ENCODE results near the gene FYCO1.

FYCO1 gene

DNA sequence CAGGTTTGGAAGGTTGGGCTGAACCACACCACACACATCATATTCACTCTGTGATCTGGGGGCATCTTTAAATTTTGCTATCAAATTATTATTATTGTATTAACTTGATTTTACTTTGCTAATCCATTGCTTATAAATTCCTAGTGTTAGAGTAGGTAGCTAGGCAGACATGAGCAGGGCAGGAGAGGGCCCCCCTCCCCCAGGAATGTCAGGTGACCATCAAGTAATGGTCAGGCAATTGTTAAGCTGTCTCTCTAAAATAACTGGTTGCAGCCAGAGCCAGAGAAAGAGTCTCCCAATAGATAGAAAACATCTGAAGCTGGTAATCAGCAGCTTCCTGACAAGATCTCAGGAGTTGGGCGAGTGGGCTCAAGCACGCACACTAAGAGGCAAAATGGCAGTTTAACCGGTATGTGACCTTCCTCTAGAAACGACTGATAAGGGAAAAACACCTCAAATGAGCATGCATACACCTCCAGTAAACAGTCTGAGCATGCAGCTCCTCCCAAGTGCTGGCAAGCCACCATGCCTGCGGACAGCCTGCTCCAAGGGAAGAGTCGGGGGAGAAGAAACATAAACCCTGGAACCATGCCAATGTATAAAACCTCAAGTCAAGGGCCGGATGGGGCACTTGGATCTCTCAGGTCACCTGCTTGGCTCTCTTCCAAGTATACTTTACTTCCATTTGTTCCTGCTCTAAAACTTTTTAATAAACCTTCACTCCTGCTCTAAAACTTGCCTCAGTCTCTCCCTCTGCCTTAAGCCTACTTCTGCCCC, 55.4 kb downstream of the FYCO1 start:
- no peak for FAIRE-seq

DNA sequence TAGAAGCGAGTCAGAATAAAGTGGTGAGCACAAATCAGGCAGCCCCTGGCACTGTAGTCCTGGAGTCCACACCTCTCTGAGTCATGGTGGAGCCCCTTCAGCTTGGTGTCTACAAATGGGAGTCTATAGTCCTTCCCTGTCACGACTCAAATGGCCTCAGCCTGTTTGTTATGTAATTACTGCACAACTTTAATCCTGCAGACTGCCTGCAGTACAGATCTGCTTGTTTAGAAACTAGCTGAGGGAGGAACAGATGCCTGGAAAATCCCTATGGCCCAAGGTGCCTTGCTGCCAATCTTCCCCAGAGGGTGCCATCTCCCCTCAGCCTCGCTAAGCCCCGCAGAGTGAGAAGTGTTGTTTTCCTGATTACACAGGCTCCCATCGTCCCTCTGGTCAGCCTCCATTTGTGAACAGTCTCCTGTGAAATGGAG, 56.3 kb downstream of the FYCO1 start:
- FAIRE-seq, result no peak

DNA sequence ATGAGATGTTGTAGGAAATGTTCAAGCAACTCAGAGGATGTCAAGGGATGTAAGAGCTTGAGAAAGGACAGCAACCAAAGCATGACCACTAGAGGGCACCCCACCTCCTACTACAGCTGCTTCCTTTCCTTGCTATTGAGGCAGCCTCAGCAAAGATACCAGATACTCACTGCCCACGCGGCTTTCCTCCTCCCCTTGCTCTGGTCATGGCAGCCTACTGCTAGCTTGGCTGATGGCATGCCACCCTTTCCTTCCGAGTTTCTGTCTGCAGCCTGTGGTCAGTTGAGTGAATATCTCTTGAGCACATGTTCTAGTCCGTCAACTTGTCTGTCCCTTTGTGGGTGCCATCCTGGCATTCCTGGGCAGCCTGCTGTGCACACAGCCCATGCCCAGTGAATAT, 56.8 kb downstream of the FYCO1 start:
- FAIRE-seq, result no peak

DNA sequence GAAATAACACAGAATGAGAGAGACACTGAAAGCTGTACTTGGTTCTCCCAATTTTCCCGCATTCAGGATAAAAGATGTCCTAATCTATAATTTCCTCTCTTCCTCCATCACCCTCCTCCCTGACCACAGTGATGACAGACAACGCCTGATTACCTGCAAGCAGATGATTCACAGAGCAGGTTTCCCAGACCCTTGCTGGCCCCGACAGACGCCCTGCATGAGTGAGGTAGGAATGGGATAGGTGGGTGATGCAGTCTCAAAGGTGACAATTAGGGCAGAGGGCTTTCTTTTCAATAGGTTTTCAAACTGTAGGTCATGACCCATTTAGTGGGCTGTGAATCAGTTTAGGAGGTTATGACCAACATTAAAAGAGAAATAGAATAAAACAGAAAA, 57.6 kb downstream of the FYCO1 start:
- no peak for FAIRE-seq

DNA sequence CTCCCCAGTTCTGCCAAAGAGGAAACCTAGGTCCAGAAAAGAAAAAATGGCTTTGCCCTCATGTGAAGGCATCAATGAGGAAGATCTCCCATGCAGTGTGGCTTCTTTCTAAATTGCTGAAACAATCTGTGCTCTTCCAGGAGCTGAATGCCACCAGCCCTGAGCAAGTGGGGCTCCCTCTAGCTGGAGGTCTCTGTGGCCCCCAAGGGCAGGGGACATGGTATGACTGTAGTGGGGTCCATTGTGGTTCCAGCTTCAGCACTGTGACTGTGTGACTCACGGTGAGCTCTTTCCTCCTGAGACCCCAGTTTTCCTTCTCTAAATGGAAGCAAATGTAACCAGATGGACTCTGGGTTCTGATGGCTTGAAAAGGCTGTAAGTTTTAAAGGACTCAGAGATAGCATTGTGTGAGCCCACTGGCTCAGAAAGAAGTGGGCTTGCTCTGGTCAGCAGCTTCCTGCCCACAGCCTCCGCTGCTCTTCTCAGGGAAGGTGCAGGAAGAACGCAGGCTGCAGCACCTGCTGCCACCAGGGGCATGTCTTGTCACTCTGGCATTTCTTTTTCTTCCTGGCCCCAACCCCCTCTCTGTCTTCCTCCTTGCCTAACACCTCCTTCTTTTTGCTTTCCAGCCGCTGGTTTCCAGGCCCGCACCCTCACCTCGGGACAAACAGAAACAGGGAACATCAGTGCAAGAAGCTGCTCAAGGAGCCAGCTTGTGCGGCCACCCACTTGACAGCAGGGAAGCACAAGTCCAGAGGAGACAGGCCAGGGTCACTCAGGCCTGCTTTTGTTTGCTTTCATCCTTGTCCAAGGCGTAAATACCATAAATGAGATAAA, 58.2 kb downstream of the FYCO1 start:
- FAIRE-seq, result no peak

DNA sequence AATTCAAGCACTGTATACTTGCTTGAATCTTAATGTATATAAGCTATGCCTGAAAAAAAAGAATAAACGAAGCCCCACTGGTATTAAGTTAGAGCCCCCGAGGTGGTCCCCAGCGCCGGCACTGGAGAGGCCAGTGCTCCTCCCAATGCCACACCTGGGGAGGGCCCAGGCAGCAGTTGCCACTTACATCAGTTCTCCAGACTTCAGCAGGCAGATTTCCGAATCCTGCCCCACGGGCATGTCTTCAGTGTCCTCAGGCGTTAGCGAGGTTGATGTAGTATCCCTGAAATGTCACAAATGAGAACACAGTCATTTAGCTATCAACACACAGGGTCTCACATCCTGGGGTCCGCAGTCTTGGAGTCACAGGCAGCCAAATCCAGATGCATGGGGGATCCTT, 59.4 kb downstream of the FYCO1 start:
- FAIRE-seq, result no peak

DNA sequence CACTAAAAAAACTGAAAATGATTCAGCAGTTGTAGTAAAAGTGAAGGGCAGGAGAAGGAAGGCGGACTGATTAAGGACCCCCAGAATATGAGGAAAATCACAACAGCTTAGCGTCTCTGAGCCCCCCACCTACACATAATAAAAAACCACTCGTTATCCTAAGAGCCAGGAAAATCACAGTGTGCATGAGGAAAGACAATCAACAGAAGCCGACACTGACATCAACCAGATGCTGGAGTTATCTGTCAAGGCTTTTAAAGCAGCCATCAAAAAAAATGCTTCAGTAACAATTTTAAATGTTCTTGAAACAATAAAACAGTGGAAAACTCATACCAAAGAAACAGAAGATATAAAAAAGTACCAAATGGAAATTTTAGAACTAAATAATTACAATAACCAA, 62.0 kb downstream of the FYCO1 start:
- no peak for FAIRE-seq

DNA sequence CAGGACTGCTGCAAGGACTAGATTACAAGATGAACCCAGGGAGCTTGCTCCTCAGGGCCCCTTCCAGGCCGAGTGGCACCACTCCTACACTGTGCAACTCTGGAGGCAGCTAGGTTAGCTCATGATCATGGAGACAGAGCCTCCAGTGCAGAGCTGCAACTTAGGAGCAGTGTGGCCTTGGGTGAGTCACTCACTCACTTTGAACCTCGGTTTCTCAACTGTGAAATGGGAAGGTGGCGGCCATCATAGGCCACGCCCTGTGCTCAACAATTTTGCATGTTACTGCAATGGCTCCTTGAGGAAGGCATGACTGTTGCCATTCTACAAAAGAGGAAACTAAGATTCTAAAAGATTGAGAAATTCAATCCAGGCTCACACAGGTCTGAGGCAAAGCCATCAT, 63.5 kb downstream of the FYCO1 start:
- no peak for FAIRE-seq

DNA sequence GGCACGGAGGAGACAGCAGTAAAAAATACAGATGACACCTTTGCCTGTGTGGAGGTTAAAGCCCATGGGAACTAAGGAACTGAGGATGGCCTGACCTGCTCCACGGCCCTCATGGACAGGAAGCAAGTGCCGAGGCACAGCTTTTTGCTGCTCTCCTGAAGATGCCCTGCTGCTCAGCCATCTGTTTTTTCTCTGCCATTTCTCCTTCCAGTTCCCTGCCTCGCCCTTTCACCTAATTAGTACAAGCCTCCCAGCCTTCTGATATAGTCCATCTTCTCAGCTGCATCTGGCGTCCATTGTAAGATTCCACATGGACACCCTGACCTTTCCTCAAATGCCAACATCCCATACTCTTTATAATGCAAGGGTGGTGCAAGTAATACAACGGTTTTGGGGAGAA, 64.1 kb downstream of the FYCO1 start:
- FAIRE-seq, result no peak

DNA sequence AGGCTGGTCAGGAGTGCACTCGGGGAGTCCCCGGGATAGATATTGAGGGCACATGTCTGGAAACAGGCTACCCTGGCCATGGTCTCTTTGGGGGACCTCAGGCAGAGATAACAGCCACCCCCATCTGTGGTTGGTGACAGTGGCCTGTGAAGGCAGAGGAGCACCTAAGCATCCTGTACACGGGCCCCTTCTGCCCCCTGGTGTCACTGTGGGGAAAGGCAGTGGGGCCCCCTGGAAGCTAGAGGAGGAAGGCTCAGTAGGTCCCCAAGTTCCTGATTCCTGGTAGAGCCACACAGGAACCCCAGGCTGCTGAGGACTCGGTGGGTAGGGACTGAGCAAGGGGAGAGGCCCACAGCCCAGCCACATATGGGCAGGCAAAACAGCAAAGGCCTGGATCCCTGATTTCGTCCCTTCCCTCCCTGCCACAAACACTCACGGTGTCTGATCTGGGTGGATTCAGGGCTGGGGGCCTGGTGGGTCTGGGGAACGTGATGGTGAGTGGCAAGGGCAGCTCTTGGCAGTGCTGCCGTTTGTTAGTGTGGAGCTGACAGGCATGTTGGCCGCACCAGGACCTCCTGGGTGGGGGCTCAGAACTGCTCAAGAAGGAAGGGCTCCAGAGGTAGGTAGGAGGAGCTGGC, 66.5 kb downstream of the FYCO1 start:
- no peak for FAIRE-seq

DNA sequence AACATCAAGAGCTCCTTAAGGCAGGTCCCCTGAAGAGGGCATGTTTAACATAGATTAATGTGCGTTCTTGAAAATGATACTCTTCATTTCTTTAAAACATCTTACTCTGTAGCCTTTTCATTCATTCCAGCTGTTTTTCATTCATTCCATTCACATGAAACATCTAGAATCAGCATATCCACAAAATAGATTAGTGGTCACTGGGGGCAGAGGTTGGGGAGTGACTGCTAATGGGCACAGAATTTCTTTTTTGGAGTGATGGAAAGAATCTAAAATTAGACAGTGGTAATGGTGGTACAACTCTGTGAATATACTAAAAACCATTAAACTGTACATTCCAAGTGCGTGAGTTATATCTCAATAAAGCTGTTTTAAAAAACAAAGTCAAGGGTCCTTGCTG, 67.7 kb downstream of the FYCO1 start:
- no peak for FAIRE-seq

DNA sequence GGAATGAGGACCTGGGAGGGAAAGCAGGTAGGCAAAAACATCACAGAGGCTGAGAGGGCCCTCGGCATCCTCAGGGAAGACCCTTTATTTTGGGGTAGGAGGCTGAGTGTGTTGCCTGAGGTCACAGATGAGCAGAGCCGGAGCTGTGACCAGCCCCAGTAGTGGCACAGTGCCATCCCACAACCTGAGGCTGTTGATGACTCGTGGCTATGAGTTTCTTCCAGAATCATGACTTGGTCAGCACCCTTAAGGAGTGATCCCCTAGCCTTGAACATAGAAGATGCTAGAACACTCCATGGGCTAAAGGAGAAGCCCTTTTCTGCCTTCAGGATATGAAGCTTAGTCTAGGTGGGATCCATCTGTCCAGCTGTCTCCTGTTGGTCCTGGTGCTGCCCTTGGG, 71.9 kb downstream of the FYCO1 start:
- no peak for FAIRE-seq

DNA sequence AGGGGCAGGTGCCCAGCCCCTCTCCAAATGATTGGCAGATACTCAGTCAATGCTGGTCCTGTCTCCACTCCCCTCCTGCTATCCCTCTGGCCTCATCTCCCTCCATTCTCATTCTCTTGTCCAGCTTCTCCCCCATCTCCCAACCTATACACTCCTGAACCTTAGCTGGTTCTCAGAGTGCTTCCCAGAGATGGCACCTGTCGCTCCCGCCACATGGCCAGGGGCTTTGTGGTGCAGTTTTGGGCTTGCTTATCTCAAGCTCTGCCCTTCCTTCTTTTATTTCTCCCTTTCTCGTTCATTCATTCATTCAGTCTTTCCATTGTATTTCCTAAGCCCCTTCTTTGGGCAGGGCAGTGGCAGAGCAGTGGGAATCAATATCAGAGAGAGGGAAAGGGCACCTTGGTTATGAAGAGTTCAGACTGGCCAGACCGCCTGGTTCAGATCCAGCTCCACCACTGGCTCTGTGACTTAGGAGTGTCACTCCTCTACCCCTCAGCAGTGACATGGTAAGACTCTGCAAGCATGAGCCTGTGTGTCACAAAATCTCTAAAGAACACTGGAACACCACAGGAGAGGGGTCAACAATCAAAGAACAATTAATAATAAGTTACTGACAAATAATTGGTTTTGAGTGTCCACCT, 72.6 kb downstream of the FYCO1 start:
- FAIRE-seq, result no peak

DNA sequence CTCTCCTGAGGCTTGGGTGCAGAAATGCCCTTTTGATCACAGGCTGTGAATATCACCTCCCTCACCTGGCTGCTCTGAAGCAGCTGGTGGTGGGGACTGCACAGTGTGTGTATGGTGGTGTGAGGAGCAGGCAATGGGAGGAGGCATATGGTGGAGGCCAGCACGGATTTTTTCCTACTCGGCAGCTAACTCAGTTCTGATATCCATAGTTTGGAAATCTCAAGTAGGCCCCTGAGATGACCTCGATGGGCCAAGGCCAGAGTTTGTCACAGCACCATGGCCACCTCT, 73.6 kb downstream of the FYCO1 start:
- FAIRE-seq, result no peak

DNA sequence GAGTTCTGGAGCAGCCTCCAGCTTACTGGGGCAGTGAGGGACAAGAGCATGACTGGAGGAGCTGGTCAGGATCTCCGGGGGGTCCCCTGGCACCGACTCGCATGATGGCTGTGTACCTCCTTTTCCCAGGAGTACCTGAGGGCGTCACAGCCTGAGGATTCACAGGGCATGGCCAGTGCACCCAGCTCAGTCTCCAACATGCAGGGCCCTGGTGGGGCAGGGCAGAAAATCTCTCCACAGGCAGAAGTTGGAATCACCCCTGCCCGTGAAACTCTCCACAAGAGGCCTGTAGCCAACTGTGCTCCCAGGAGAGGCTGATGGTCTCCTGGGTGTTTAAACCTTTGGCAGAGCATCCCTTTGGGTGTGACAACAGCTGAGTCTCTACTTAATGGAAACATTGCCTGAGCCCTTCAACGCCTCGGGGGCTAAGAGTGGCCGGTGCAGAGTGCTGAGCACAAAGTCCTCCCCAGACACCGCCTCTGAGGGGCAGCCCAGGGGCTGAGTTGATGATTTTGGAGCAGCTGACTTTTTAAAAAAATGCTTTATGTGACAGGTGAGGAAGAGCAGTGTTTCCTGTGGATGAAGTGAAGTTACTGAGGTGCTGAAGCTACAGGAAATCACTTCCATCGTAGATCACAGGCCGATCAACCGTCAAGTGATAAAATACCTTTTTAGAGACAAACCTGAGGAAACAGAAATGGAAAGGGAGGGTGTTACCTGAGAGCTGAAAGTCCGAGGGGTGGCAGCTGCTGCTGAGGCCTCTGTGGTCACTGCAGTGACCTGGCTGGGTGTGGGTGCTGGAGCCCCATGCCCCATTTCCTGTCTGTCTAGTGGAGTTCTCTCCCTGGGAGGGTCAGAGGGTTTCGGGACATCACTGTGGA, 74.2 kb downstream of the FYCO1 start:
- no peak for FAIRE-seq

DNA sequence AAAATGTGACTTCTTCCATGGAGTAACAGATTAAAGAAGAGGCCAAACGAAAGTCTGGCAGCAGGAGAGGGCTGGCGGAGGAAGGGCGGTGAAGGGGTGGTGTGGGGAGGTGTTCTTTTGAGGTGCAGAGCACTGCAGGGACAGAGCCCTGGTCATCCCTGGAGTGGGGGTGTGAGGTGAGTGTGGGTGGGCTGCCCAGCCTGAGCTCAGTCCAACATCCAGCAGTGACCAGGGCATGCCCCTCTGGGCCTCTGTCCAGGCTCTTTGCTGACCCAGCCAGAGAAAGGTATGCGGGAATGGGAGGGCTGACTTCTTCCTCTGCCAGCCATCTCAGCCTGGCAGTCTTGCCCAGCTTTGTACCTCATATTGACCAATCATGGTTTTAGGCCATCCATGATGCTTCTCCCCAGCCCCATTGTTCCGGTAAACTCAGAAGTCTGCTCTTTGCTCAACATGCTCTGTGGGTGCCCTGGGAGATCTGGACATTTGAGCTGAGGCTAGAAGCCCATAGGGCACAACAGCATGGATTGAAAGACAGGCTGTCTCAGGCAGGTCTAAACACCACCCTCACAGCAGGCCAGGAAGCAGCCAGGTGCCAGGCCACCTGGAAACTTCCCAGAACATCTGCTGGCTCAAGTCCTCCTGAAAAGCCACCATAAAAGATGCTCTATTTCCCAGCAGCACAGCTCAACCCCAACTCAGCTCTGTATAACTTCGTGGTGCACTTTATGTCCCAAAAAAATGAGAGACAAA, 78.3 kb downstream of the FYCO1 start:
- FAIRE-seq, result no peak

DNA sequence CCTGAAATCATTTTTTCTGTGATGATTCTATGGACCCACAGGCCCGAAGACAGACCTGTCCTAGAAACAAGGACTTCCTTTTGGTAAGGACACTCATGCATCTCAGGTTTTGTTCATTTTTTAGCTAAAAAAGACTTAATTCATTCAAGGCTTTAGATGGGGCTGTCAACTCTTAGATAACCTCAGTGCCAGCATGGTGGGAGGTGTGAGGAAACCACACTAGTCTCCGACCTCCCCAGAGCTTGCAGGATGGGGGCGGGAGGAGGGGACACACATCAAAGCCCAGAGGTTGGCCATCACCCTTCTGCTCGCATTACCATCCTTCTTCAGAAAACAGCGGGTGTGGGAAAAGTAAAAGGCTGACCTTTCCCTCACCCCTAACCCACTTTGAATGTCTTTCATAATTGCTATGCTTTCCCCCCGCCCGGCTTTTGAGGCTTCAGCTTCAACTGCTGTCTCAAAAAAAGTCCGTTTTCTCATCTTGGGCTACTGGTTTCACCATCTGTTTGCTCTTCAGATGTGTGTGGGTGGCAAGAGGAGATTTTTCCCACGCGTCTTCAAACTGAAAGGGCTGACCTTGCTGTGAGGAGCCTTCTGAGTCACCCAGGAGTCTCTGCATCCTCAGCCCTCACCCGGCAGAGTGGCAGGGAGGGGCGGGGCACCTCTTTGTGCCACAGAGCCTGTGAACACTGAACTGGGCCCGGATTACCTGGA, 79.9 kb downstream of the FYCO1 start:
- no peak for FAIRE-seq

DNA sequence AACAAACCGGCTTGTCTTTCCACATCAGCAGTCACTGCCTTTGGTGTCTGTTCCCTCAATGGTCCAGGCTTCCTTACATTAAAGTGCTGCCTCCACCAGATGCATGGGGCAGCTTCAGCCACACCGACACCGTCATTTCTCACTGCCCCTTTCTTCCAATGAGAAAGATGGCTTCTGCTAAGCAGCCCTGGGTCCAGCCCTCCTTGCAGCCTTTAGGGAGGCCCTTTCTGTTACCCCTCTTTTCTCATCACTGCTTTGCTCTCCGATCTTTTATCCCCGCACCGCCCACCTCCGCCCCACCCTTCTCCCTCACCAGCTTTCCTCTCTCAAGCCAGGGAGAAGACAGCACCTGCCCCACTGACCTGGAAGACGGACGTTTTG, 80.6 kb downstream of the FYCO1 start:
- FAIRE-seq, result no peak

DNA sequence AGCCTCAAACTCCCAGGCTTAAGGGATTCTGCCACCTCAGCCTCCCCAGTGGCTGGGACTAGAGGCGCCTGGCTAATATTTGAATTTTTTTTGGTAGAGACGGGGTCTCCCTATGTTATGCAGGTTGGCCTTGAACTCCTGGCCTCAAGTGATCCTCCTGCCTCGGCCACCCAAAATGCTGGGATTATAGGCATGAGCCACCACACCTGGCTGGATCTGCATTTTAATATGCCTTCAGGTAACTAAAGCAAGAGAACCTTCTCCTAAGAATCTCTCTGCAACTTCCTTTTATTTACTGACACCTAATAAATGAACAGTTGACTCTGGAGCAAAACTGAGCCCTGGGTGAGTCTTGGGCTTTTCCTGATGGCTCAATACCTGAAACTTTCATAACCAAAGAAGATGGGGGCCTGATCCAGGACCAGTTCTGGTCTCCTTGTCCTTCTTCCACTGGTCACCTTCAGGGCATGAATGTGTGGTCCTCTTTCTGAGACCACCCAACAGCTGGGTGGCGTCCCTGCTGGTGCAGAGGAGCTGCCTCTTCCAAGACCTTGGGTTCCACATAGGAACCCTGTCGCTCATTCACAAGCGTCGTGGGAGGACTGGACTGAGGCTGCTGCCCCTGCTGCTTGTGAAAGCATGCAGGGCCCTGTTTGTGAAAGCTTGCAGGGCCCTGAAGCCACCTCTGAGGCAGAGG, 81.1 kb downstream of the FYCO1 start:
- FAIRE-seq, result no peak

DNA sequence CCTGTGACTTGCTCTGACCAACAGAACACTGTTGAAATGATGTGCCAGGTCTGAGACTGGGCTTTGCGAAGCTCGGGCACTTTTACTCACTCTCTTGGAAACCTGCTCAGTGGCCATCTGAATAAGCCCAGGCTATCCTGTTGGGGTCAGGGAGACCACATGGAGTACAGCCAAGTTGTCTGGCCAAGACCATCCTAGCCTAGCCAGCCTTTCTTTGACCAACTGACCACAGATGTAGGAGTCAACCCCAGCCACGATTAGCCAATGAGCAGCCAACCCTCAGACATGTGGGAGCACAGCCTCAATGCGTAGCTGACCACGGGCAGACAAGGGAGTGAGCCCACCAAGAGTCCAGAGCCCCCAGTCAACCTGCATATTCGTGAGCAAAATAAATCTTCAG, 83.2 kb downstream of the FYCO1 start:
- FAIRE-seq, result no peak
